Measurements from ENCODE around the gene PTPRO.

The PTPRO gene

GRCh38 chr12:15629761-15630160 lies 307.5 kb downstream of the PTPRO start:
- no peak for TF ChIP-seq CTCF (IDR thresholded peaks at IDR 0.05; ENCODE audit: low read depth, low read length)
- DNase-seq (ENCODE audit: extremely low read depth, low read depth), result no peak

- DNase-seq (ENCODE audit: extremely low read depth, low read depth), result no peak
- TF ChIP-seq CTCF (IDR thresholded peaks at IDR 0.05; ENCODE audit: low read depth, low read length), result no peak
These were observed 308.9 kb downstream of the PTPRO start for GRCh38 chr12:15631007-15631715.

- no peak for TF ChIP-seq CTCF (IDR thresholded peaks at IDR 0.05; ENCODE audit: low read depth, low read length)
- DNase-seq (ENCODE audit: extremely low read depth, low read depth), result no peak
These were observed 310.4 kb downstream of the PTPRO start for GRCh38 chr12:15632708-15633107.

GRCh38 chr12:15633201-15633600 lies 310.9 kb downstream of the PTPRO start:
- TF ChIP-seq CTCF (IDR thresholded peaks at IDR 0.05; ENCODE audit: low read depth, low read length), result no peak

GRCh38 chr12:15634010-15634683 lies 311.8 kb downstream of the PTPRO start:
- no peak for DNase-seq (ENCODE audit: extremely low read depth, low read depth)
- TF ChIP-seq CTCF (IDR thresholded peaks at IDR 0.05; ENCODE audit: low read depth, low read length), result no peak

More at GRCh38 chr12:15633201-15633600, 310.9 kb downstream of the PTPRO start:
- no peak for DNase-seq (ENCODE audit: extremely low read depth, low read depth)

- no peak for TF ChIP-seq CTCF (IDR thresholded peaks at IDR 0.05; ENCODE audit: low read depth, low read length)
- DNase-seq (ENCODE audit: extremely low read depth, low read depth), result no peak
These were observed 314.0 kb downstream of the PTPRO start for GRCh38 chr12:15636060-15636890.

- DNase-seq (ENCODE audit: extremely low read depth, low read depth), result no peak
- TF ChIP-seq CTCF (IDR thresholded peaks at IDR 0.05; ENCODE audit: low read depth, low read length), result no peak
These were observed 315.9 kb downstream of the PTPRO start for GRCh38 chr12:15638231-15638630.
